HCT116 (cell line): Measurements from ENCODE around the gene ZNF888. TPM values are rescaled to one million over a fixed set of nuclear protein-coding genes. Genes with fewer than 3 reads are reported as not detected.
"Not testable (repeated sequence)": the region's sequence is repeated elsewhere in the genome, so short reads cannot be mapped to it uniquely, and the experiment has no call there.

ENCODE experiments used
- ATAC-seq: fragments of 200-7000 bp; cut with Tn5 transposase; 2 replicates; pipeline ENCODE4 v1.9.1; 2020; ENCODE audit warnings: mild to moderate bottlenecking, moderate library complexity
- BruUV-seq: library from RNA; stranded (reverse); fragments of 400-500 nt; replicated peaks from 2 replicates; lab custom pipeline; 2021; lab: Mats Ljungman, UMichigan
- CTCF ChIA-PET: fragments of 300-600 bp; sonication (Branson Sonifier 250); formaldehyde crosslinking; loops from one replicate; lab custom pipeline; 2021; ENCODE audit warnings: antibody characterized with exemption; lab: Charles Lee
- POLR2A ChIA-PET: fragments of 300-600, 350-600 bp; sonication (Branson Sonifier 250); formaldehyde crosslinking; loops from one replicate; lab custom pipeline; 2021; ENCODE audit warnings: antibody characterized with exemption; lab: Charles Lee
- RAD21 ChIA-PET, 2 experiments: fragments of 300-600 bp; sonication (Branson Sonifier 250); formaldehyde crosslinking; loops; one replicate each; lab custom pipeline; 2023; ENCODE audit warnings: low total read pairs in 2 of 2; ENCODE audit not compliant: uncharacterized antibody in 2 of 2, unreplicated experiment in 2 of 2, low non-redundant PET in 1 of 2; lab: Charles Lee
- DNase-seq: peaks from one replicate; pipeline ENCODE4 v3.0.0-alpha.2; 2010; ENCODE audit warnings: low read depth, low spot score
- H2AFZ ChIP-seq: fragments of 200-600 bp; shearing (Covaris generic), sonication (generic); 2 replicates; pipeline ENCODE4 v1.6.1; 2017; ENCODE audit warnings: low read depth, mixed run types, mixed read lengths, antibody characterized with exemption, low read length; ENCODE audit not compliant: poor library complexity, severe bottlenecking
- H3K27ac ChIP-seq: 2 replicates; pipeline ENCODE4 v1.5.1; 2012; ENCODE audit warnings: low read depth, low read length
- H3K27me3 ChIP-seq: fragments of 200-600 bp; sonication (generic); 2 replicates; pipeline ENCODE4 v1.6.1; 2016; ENCODE audit warnings: mixed run types, low read length, mixed read lengths; ENCODE audit not compliant: insufficient read depth
- H3K36me3 ChIP-seq, 2 experiments: fragments of 200-500 bp in 1 of 2; fragments of 200-600 bp in 1 of 2; sonication (Bioruptor generic) in 1 of 2; sonication (generic) in 1 of 2; 2 replicates each; pipeline versions ENCODE4 v1.5.1 to v1.6.1; 2014 to 2016; ENCODE audit warnings: low read length in 2 of 2, inconsistent platforms in 1 of 2, mixed read lengths in 1 of 2, mixed run types in 1 of 2; ENCODE audit not compliant: insufficient read depth in 2 of 2, control insufficient read depth in 1 of 2
- H3K4me1 ChIP-seq, 2 experiments: fragments of 200-600 bp in 1 of 2; sonication (generic) in 1 of 2; 2 replicates each; pipeline versions ENCODE4 v1.5.1 to v1.6.1; 2012 to 2017; ENCODE audit warnings: low read length in 2 of 2, inconsistent platforms in 1 of 2, mild to moderate bottlenecking in 1 of 2, mixed read lengths in 1 of 2, mixed run types in 1 of 2, moderate library complexity in 1 of 2; ENCODE audit not compliant: insufficient read depth in 2 of 2, control insufficient read depth in 1 of 2
- H3K4me2 ChIP-seq: fragments of 200-600 bp; sonication (generic); 2 replicates; pipeline ENCODE4 v1.6.1; 2017; ENCODE audit warnings: mixed run types, low read length, mixed read lengths
- H3K4me3 ChIP-seq, 2 experiments: fragments of 200-600 bp in 1 of 2; sonication (generic) in 1 of 2; replicated peaks in 1 of 2; 2 replicates each; pipeline ENCODE4 v1.5.1; 2011 to 2016; ENCODE audit warnings: low read length in 2 of 2, control low read depth in 1 of 2, low read depth in 1 of 2, mild to moderate bottlenecking in 1 of 2, mixed read lengths in 1 of 2, mixed run types in 1 of 2
- H3K79me2 ChIP-seq: fragments of 200-600 bp; sonication (generic); 2 replicates; pipeline ENCODE4 v1.6.1; 2017; ENCODE audit warnings: mild to moderate bottlenecking, mixed run types, low read length, moderate library complexity, mixed read lengths; ENCODE audit not compliant: insufficient read depth
- H3K9ac ChIP-seq: fragments of 200-600 bp; sonication (generic); 2 replicates; pipeline ENCODE4 v1.6.1; 2016; ENCODE audit warnings: low read length, mixed read lengths
- H3K9me2 ChIP-seq: fragments of 200-600 bp; sonication (generic), shearing (Covaris generic); 2 replicates; pipeline ENCODE4 v1.6.1; 2017; ENCODE audit warnings: mixed run types, mild to moderate bottlenecking, moderate library complexity; ENCODE audit not compliant: insufficient read depth
- H3K9me3 ChIP-seq, 2 experiments: fragments of 200-500 bp in 1 of 2; fragments of 200-600 bp in 1 of 2; sonication (Bioruptor generic) in 1 of 2; sonication (generic) in 1 of 2; 2 replicates each; pipeline ENCODE4 v1.6.1; 2014 to 2017; ENCODE audit warnings: low read length in 2 of 2, mixed read lengths in 2 of 2, inconsistent platforms in 1 of 2, low read depth in 1 of 2, mild to moderate bottlenecking in 1 of 2, mixed run types in 1 of 2, moderate library complexity in 1 of 2; ENCODE audit not compliant: control insufficient read depth in 1 of 2, insufficient read depth in 1 of 2
- H4K20me1 ChIP-seq: fragments of 200-600 bp; sonication (generic), shearing (Covaris generic); 2 replicates; pipeline ENCODE4 v1.6.1; 2017; ENCODE audit warnings: mixed run types, mild to moderate bottlenecking, moderate library complexity; ENCODE audit not compliant: insufficient read depth
- ATF3 ChIP-seq: IDR thresholded peaks from 2 replicates; pipeline ENCODE4 v1.6.1; 2012
- MAX ChIP-seq: IDR thresholded peaks from 2 replicates; pipeline ENCODE4 v1.6.1; 2012
- POLR2A ChIP-seq: IDR thresholded peaks from 2 replicates; pipeline ENCODE4 v1.7.0; 2011; ENCODE audit warnings: borderline replicate concordance; ENCODE audit not compliant: insufficient read depth, insufficient read length; ENCODE audit errors: extremely low read depth
- POLR2AphosphoS5 ChIP-seq: IDR thresholded peaks from 2 replicates; pipeline ENCODE4 v1.6.1; 2011; ENCODE audit warnings: mild to moderate bottlenecking, low read depth, low read length, moderate library complexity
- SP1 ChIP-seq: IDR thresholded peaks from 2 replicates; pipeline ENCODE4 v1.6.1; 2012; ENCODE audit warnings: low read depth
- TCF7L2 ChIP-seq: IDR thresholded peaks from 2 replicates; pipeline ENCODE4 v1.7.0; 2011; ENCODE audit warnings: borderline replicate concordance, inconsistent platforms; ENCODE audit not compliant: insufficient read depth, insufficient read length; ENCODE audit errors: extremely low read depth
- ZFX ChIP-seq: fragments of 450-650 bp; IDR thresholded peaks from 2 replicates; pipeline ENCODE4 v1.6.1; 2017
- ZNF274 ChIP-seq: fragments of 200-500 bp; sonication (Bioruptor generic); IDR thresholded peaks from 2 replicates; pipeline ENCODE4 v1.6.1; 2014; ENCODE audit warnings: mild to moderate bottlenecking, low read depth, low read length, inconsistent platforms
- intact Hi-C: fragments of 100-400 bp; cut with micrococcal nuclease; formaldehyde crosslinking; loops from 2 replicates; pipeline ENCODE4 v1.10.0; 2022
- total RNA-seq: library from RNA; stranded (reverse); gene quantifications from one replicate; pipeline ENCODE4 v1.2.1, GENCODE V29; 2021; ENCODE audit not compliant: unreplicated experiment

Gene ZNF888
- total RNA-seq, 1 experiment from 2014 or later: 6.4 TPM

GRCh38 chr19:52889076-52889475 lies 34.2 kb downstream of the ZNF888 start:
- H3K4me3 ChIP-seq: no peak overlapping the region
- BruUV-seq: no TSS peak
- H3K4me1 ChIP-seq: no peaks in the 10 kb centered on the region
- no peak overlapping the region for H3K27ac ChIP-seq
- DNase-seq (no peak), ATAC-seq (no peak)
- H3K79me2 ChIP-seq: peaks cover 12% of the 10 kb centered on the region
- H2AFZ ChIP-seq: no peak overlapping the region
- ChIA-PET POLR2A (no interaction called here), RAD21 (no interaction called here), CTCF (no interaction called here)
- H3K9me2 ChIP-seq: no peaks in the 10 kb centered on the region
- H3K4me2 ChIP-seq: no peak overlapping the region
- no peak overlapping the region for H3K9ac ChIP-seq
- no peaks in the 10 kb centered on the region for H4K20me1 ChIP-seq
- H3K27me3 ChIP-seq: no peaks in the 10 kb centered on the region
- peaks cover 0 to 4% of the 10 kb centered on the region in 2 experiments; a peak in 1 of 4 replicates for H3K9me3 ChIP-seq
- intact Hi-C loops: no loop called here
- TF ChIP-seq SP1 (no peak), MAX (no peak), ZFX (no peak), POLR2A (no peak), TCF7L2 (no peak), ZNF274 (no peak), ATF3 (no peak)
- peaks cover 18 to 29% of the 10 kb centered on the region in 2 experiments; a peak in 3 of 4 replicates for H3K36me3 ChIP-seq

GRCh38 chr19:52880895-52881389 lies 42.3 kb downstream of the ZNF888 start:
- H3K4me2 ChIP-seq: no peak overlapping the region
- TF ChIP-seq POLR2AphosphoS5 (no peak), ZNF274 (peak; percentile 65)
- TF ChIP-seq, all 23 proteins: peak for 1
- Histone ChIP-seq H3K9me3 (peaks cover 21 to 39% of the 10 kb centered on the region in 2 experiments; a peak in 2 of 4 replicates), H4K20me1 (no peaks in the 10 kb centered on the region), H2AFZ (no peak overlapping the region), H3K4me1 (no peaks in the 10 kb centered on the region), H3K27me3 (no peaks in the 10 kb centered on the region), H3K27ac (no peak overlapping the region), H3K9me2 (no peaks in the 10 kb centered on the region), H3K9ac (no peak overlapping the region), H3K4me3 (no peak overlapping the region), H3K36me3 (peaks cover 7 to 35% of the 10 kb centered on the region in 2 experiments), H3K79me2 (no peaks in the 10 kb centered on the region)
- ChIA-PET POLR2A (no interaction called here), CTCF (no interaction called here), RAD21 (no interaction called here)
- intact Hi-C loops: no loop called here
- DNase-seq: no peak
- ATAC-seq: no peak
- BruUV-seq: TSS peak; percentile 22

GRCh38 chr19:52872996-52873395 lies 50.2 kb downstream of the ZNF888 start:
- H3K79me2 ChIP-seq, H3K4me3 ChIP-seq, RAD21 ChIA-PET, DNase-seq, H2AFZ ChIP-seq, H3K4me2 ChIP-seq, H3K27me3 ChIP-seq, H3K36me3 ChIP-seq, POLR2A ChIA-PET, H3K9me2 ChIP-seq, H3K9ac ChIP-seq, H3K9me3 ChIP-seq, H3K4me1 ChIP-seq, intact Hi-C loops, BruUV-seq, ATAC-seq, H4K20me1 ChIP-seq, CTCF ChIA-PET, H3K27ac ChIP-seq: not testable (repeated sequence)
